ENCODE results near the gene PRKCB.

DNA sequence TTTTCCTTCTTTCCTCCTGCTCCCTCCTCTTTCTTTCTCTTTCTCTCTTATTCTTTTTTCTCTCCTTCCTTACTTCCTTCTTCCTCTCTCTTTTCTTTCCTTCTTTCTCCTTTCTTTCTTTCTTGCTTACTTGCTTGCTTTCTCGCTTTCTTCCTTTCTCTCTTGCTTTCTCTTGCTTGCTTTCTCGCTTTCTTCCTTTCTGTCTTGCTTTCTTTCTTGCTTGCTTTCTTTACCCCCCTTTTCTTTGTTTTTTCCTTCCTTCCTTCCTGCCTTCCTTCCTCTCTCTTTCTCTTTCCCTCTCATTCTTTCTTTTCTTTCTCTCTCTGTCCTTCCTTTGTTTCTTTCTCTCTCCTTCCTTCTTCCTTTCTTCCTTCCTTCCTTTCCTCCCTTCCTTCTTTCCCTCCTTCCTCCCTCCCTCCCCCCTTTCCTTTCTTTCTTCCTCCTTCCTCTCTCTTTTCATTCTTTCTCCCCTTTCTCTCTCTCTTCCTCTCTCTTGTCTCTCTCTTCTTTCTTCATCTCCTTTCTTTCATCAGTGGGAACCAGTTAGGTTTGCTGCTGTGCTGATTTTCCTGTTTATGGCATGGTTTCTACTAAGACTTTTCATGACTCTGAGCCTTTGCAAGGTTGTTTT, 277.4 kb downstream of the PRKCB start:
- TF ChIP-seq, protein P1, sequence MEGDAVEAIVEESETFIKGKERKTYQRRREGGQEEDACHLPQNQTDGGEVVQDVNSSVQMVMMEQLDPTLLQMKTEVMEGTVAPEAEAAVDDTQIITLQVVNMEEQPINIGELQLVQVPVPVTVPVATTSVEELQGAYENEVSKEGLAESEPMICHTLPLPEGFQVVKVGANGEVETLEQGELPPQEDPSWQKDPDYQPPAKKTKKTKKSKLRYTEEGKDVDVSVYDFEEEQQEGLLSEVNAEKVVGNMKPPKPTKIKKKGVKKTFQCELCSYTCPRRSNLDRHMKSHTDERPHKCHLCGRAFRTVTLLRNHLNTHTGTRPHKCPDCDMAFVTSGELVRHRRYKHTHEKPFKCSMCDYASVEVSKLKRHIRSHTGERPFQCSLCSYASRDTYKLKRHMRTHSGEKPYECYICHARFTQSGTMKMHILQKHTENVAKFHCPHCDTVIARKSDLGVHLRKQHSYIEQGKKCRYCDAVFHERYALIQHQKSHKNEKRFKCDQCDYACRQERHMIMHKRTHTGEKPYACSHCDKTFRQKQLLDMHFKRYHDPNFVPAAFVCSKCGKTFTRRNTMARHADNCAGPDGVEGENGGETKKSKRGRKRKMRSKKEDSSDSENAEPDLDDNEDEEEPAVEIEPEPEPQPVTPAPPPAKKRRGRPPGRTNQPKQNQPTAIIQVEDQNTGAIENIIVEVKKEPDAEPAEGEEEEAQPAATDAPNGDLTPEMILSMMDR (optimal IDR thresholded peaks at IDR 0.05 in 1 of 3, IDR thresholded peaks at IDR 0.05 in 1 of 3, conservative IDR thresholded peaks at IDR 0.05 in 1 of 3; ENCODE audit: extremely low read depth in 1 of 3, insufficient read depth in 2 of 3, low read length in 3 of 3): no peak
- no peak for TF ChIP-seq EZH2 (IDR thresholded peaks at IDR 0.05; ENCODE audit: low read length)

Measured in keratinocyte (primary cell).